PFSK-1 (cell line): ENCODE data around the gene TIMP3.

Source experiments
- POLR2AphosphoS5 ChIP-seq: IDR thresholded peaks from 2 replicates; pipeline ENCODE4 v1.6.1; 2012; ENCODE audit warnings: low read depth, mild to moderate bottlenecking, control low read depth, low read length, moderate library complexity
- SIN3A ChIP-seq: IDR thresholded peaks from 2 replicates; pipeline ENCODE4 v1.6.1; 2012; ENCODE audit warnings: mild to moderate bottlenecking, low read length, moderate library complexity, borderline replicate concordance; ENCODE audit not compliant: insufficient read depth
- TF ChIP-seq, protein P1 (sequence below), 2 experiments: IDR thresholded peaks; 2 replicates each; pipeline versions ENCODE4 v1.6.1 to v1.8.0; 2011 to 2012; ENCODE audit warnings: low read depth in 2 of 2, low read length in 2 of 2, control low read depth in 1 of 2, inconsistent platforms in 1 of 2, mild to moderate bottlenecking in 1 of 2, moderate library complexity in 1 of 2; ENCODE audit not compliant: insufficient read depth in 1 of 2

DNA sequence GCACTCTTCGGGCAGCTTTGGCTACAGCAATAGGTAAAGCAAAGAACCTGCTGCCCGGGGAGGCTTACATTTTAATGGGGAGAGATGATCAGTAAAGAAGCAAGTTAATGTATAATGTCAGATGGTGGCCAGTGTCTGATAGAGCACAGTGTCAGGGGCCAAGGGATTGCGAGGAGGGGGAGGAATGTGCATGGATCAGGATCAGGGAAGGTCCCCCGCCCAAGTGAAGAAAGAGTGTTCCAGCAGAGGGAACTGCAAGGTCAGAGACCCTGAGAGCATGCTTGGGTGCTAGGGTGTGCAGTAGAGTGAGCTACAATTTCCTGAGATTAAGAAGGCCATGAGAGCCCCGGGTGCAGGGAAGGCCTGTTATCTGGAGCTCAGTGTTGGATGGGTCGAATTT is 39.7 kb downstream of the TIMP3 start:
- TF ChIP-seq POLR2AphosphoS5 = no peak
- TF ChIP-seq SIN3A = no peak
- TF ChIP-seq, protein P1, sequence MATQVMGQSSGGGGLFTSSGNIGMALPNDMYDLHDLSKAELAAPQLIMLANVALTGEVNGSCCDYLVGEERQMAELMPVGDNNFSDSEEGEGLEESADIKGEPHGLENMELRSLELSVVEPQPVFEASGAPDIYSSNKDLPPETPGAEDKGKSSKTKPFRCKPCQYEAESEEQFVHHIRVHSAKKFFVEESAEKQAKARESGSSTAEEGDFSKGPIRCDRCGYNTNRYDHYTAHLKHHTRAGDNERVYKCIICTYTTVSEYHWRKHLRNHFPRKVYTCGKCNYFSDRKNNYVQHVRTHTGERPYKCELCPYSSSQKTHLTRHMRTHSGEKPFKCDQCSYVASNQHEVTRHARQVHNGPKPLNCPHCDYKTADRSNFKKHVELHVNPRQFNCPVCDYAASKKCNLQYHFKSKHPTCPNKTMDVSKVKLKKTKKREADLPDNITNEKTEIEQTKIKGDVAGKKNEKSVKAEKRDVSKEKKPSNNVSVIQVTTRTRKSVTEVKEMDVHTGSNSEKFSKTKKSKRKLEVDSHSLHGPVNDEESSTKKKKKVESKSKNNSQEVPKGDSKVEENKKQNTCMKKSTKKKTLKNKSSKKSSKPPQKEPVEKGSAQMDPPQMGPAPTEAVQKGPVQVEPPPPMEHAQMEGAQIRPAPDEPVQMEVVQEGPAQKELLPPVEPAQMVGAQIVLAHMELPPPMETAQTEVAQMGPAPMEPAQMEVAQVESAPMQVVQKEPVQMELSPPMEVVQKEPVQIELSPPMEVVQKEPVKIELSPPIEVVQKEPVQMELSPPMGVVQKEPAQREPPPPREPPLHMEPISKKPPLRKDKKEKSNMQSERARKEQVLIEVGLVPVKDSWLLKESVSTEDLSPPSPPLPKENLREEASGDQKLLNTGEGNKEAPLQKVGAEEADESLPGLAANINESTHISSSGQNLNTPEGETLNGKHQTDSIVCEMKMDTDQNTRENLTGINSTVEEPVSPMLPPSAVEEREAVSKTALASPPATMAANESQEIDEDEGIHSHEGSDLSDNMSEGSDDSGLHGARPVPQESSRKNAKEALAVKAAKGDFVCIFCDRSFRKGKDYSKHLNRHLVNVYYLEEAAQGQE (IDR thresholded peaks at IDR 0.05; ENCODE audit: insufficient read depth in 1 of 2, low read depth in 2 of 2, low read length in 2 of 2) = no peak
